Naive thymus-derived CD4-positive, alpha-beta T cell (primary cell): Measurements from ENCODE around the gene GPC3. TPM values are rescaled to one million over a fixed set of nuclear protein-coding genes. Genes with fewer than 3 reads are reported as not detected.

Source experiments
- ATAC-seq: fragments of 150-1000 bp; cut with Tn5 transposase; 2 replicates; pipeline ENCODE4 v1.10.0; 2021; ENCODE audit warnings: mild to moderate bottlenecking, moderate library complexity
- CTCF ChIA-PET: fragments of 350-600 bp; sonication (Branson Sonifier 250); formaldehyde crosslinking; loops from one replicate; lab custom pipeline; 2021; ENCODE audit warnings: antibody characterized with exemption; lab: Charles Lee
- POLR2A ChIA-PET: fragments of 350-600 bp; sonication (Branson Sonifier 250); formaldehyde crosslinking; loops from one replicate; lab custom pipeline; 2021; ENCODE audit warnings: antibody characterized with exemption, inconsistent platforms; lab: Charles Lee
- DNase-seq, 9 donors: peaks; one replicate each; pipeline versions ENCODE4 v3.0.0 to v3.0.0-alpha.2; 2020 to 2022; ENCODE audit warnings: mixed read lengths in 1 of 9
- H3K27ac ChIP-seq: one replicate; pipeline ENCODE4 v1.7.0; 2013; ENCODE audit warnings: mild to moderate bottlenecking, low read depth, low read length, moderate library complexity
- H3K27me3 ChIP-seq, 2 donors: one replicate each; pipeline ENCODE4 v1.7.0; 2013; ENCODE audit warnings: low read length in 2 of 2, mild to moderate bottlenecking in 2 of 2, moderate library complexity in 2 of 2; ENCODE audit not compliant: control insufficient read depth in 2 of 2, insufficient read depth in 2 of 2
- H3K36me3 ChIP-seq, 3 experiments: 1 replicate in 2 of 3; 2 replicates in 1 of 3; pipeline ENCODE4 v1.7.0; 2013; ENCODE audit warnings: low read length in 3 of 3, mild to moderate bottlenecking in 3 of 3, moderate library complexity in 1 of 3; ENCODE audit not compliant: insufficient read depth in 3 of 3, control insufficient read depth in 2 of 3
- H3K4me1 ChIP-seq, 2 donors: one replicate each; pipeline ENCODE4 v1.7.0; 2013; ENCODE audit warnings: low read length in 2 of 2, mild to moderate bottlenecking in 2 of 2, moderate library complexity in 1 of 2; ENCODE audit not compliant: control insufficient read depth in 2 of 2, insufficient read depth in 2 of 2
- H3K4me3 ChIP-seq: 2 replicates; pipeline ENCODE4 v1.7.0; 2013; ENCODE audit warnings: mild to moderate bottlenecking, low read length
- H3K9me3 ChIP-seq, 3 experiments: 1 replicate in 2 of 3; 2 replicates in 1 of 3; pipeline ENCODE4 v1.7.0; 2013; ENCODE audit warnings: low read length in 3 of 3; ENCODE audit not compliant: control insufficient read depth in 2 of 3
- H3K27ac Mint-ChIP-seq, 9 donors: one replicate each; pipeline ENCODE4 v1.8.0; 2020 to 2022; ENCODE audit warnings: mixed read lengths in 9 of 9, mild to moderate bottlenecking in 8 of 9, moderate library complexity in 5 of 9, inconsistent platforms in 2 of 9
- H3K27me3 Mint-ChIP-seq, 5 donors: one replicate each; pipeline ENCODE4 v1.8.0; 2021 to 2022; ENCODE audit warnings: mixed read lengths in 5 of 5, mild to moderate bottlenecking in 1 of 5
- H3K36me3 Mint-ChIP-seq, 5 donors: one replicate each; pipeline ENCODE4 v1.8.0; 2020 to 2022; ENCODE audit warnings: mixed read lengths in 5 of 5, mild to moderate bottlenecking in 3 of 5, inconsistent platforms in 1 of 5
- H3K4me1 Mint-ChIP-seq, 7 donors: one replicate each; pipeline ENCODE4 v1.8.0; 2020 to 2022; ENCODE audit warnings: mixed read lengths in 7 of 7, mild to moderate bottlenecking in 3 of 7, inconsistent platforms in 1 of 7
- H3K4me3 Mint-ChIP-seq, 10 donors: one replicate each; pipeline ENCODE4 v1.8.0; 2020 to 2022; ENCODE audit warnings: mild to moderate bottlenecking in 10 of 10, mixed read lengths in 10 of 10, moderate library complexity in 6 of 10, inconsistent platforms in 2 of 10
- H3K9me3 Mint-ChIP-seq, 11 donors: one replicate each; pipeline ENCODE4 v1.8.0; 2020 to 2022; ENCODE audit warnings: mixed read lengths in 11 of 11, mild to moderate bottlenecking in 4 of 11, inconsistent platforms in 1 of 11, moderate library complexity in 1 of 11
- intact Hi-C, 2 donors: fragments of 100-400 bp; cut with micrococcal nuclease; formaldehyde crosslinking; loops; one replicate each; pipeline ENCODE4 v1.15.1; 2023
- polyA plus RNA-seq, 2 donors: library from polyadenylated mRNA; unstranded; fragments of 300-500 nt; fragmentation: Illumina TruSeq; gene quantifications; one replicate each; pipeline ENCODE4 v1.2.3, GENCODE V29; 2021
- total RNA-seq, 6 experiments: library from RNA in 5 of 6; stranded (reverse) in 5 of 6; gene quantifications; 1 replicate in 5 of 6; 2 replicates in 1 of 6; pipeline ENCODE4 v1.2.3 and lab custom pipeline; 2021 to 2026

Gene GPC3
- total and polyA plus RNA-seq, 7 experiments from 2014 or later: 0.24 to 6.0 (median 0.65) TPM

DNA sequence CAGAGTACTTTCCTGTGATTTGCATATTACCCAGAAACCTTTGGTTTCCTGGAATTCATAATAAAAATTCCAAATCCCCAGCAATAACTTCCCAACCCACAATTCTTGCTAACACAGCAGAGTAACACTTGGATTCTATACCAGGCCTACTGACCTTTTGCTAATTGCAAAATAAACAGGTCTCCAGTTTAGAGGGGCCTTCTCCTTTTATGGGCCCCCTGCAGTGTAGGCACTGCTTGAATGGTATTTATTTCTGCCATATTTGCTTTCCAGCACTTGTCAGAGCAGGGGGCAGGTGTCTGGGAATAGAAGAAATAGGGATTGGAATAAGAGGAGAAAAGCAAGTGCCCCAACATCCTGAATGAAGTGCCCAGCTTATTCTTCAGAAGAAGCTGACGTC is 25.3 kb upstream of the GPC3 start:
- DNase-seq (no peak), ATAC-seq (no peak)
- H3K27me3 Mint-ChIP-seq: no peaks in the 10 kb centered on the region
- no peaks in the 10 kb centered on the region for H3K36me3 Mint-ChIP-seq
- Histone ChIP-seq H3K9me3 (no peaks in the 10 kb centered on the region), H3K27ac (no peak overlapping the region), H3K4me1 (no peaks in the 10 kb centered on the region), H3K36me3 (no peaks in the 10 kb centered on the region), H3K27me3 (no peaks in the 10 kb centered on the region), H3K4me3 (no peak overlapping the region)
- H3K4me3 Mint-ChIP-seq: no peak overlapping the region
- H3K27ac Mint-ChIP-seq: no peak overlapping the region
- intact Hi-C loops: no loop called here
- ChIA-PET POLR2A (no interaction called here), CTCF (no interaction called here)
- no peaks in the 10 kb centered on the region for H3K9me3 Mint-ChIP-seq
- H3K4me1 Mint-ChIP-seq: peaks cover 0 to 4% (median 0%) of the 10 kb centered on the region in 7 donors

DNA sequence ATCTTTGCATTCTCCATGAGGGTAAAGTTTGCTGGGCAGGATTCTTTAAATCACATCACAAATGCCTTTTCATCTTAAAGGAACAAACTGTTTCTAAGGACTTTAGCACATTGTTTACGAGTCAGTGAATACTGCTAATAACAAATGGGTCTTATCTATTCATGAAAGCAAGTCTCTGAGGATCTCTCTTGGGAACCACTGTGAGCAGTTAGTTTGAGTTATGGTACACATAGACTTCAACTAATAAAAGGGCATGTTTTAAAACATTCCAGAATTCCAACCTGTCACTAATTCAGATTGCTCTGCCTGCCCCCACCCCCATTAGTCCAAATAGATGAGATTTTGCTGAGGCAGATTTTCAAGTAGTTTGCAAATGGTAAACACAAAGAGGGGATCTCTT is 22.3 kb upstream of the GPC3 start:
- H3K36me3 ChIP-seq: no peaks in the 10 kb centered on the region
- no peak for DNase-seq
- CTCF ChIA-PET: interaction anchor here (1.1 kb wide), 1 partner anchor 19 kb away, joined by 4 read pairs; no protein-coding TSS in a partner anchor
- Mint-ChIP-seq H3K36me3 (no peaks in the 10 kb centered on the region), H3K4me3 (no peak overlapping the region), H3K27me3 (no peaks in the 10 kb centered on the region), H3K9me3 (peaks cover 0 to 1% (median 0%) of the 10 kb centered on the region in 11 donors), H3K4me1 (peaks cover 0 to 4% (median 0%) of the 10 kb centered on the region in 7 donors), H3K27ac (no peak overlapping the region)
- POLR2A ChIA-PET: no interaction called here
- H3K4me1 ChIP-seq: no peaks in the 10 kb centered on the region
- intact Hi-C loops: no loop called here
- ATAC-seq: no peak
- no peaks in the 10 kb centered on the region for H3K9me3 ChIP-seq
- H3K27ac ChIP-seq: no peak overlapping the region
- H3K27me3 ChIP-seq: no peaks in the 10 kb centered on the region
- no peak overlapping the region for H3K4me3 ChIP-seq

DNA sequence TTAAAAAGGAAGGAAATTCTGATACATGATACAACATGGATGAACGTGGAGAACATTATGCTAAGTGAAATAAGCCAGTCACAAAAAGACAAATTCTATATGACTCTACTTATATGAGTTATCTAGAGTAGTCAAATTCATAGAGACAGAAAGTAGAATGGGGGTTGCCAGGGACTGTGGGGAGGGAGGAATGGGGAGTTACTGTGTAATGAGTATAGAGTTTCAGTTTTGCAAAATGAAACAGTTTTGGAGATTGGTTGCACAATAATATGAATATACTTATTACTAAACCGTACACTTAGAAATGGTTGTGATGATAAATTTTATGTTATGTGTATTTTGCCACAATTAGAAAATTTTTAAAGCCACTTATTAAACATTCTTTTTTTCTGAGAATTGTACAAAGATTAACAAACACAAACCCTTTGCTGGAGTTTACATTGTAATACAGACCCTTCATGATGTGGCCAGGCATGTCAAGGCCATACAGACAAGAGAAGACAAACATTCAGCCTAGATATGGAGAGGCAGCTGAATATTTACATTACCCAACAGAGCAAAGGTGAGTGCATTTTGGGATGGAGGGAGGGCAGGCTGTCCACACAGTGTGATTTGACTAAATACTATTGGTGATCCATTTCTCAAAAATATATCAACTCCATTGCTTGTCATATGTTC is 21.2 kb upstream of the GPC3 start:
- Mint-ChIP-seq H3K27me3 (no peaks in the 10 kb centered on the region), H3K36me3 (no peaks in the 10 kb centered on the region)
- intact Hi-C loops: no loop called here

DNA sequence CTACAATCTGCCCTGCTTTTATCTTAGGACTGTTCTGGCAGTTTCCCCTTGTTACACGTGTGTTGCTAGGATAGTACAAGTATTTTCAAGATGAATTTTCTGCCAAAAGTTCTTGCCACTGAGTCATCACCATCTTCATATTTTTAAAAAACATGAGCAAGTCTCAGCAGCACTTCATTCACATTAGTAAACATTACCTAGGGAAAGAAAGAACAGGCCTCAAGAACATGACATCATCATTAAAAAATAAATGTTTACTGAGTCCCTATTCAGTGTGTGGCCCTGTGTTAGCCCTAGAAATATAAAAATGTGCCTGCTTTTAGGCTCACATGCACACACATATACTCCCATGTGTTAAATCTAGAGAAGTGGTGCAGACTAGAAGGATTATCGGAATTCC is 18.7 kb upstream of the GPC3 start:
- Mint-ChIP-seq H3K4me3 (no peak overlapping the region), H3K9me3 (peaks cover 0 to 1% (median 0%) of the 10 kb centered on the region in 11 donors), H3K27ac (no peak overlapping the region), H3K36me3 (no peaks in the 10 kb centered on the region), H3K4me1 (peaks cover 0 to 4% (median 0%) of the 10 kb centered on the region in 7 donors), H3K27me3 (peaks cover 0 to 2% (median 0%) of the 10 kb centered on the region in 5 donors)
- no peaks in the 10 kb centered on the region for H3K36me3 ChIP-seq
- H3K9me3 ChIP-seq: no peaks in the 10 kb centered on the region
- no peak for DNase-seq
- H3K27ac ChIP-seq: no peak overlapping the region
- POLR2A ChIA-PET: no interaction called here
- H3K4me3 ChIP-seq: no peak overlapping the region
- no peaks in the 10 kb centered on the region for H3K27me3 ChIP-seq
- ATAC-seq: no peak
- CTCF ChIA-PET: no interaction called here
- intact Hi-C loops: no loop called here
- no peaks in the 10 kb centered on the region for H3K4me1 ChIP-seq

More for the DNA sequence above, 21.2 kb upstream of the GPC3 start:
- Histone ChIP-seq H3K4me3 (no peak overlapping the region), H3K9me3 (no peaks in the 10 kb centered on the region), H3K27ac (no peak overlapping the region), H3K36me3 (no peaks in the 10 kb centered on the region), H3K4me1 (no peaks in the 10 kb centered on the region), H3K27me3 (no peaks in the 10 kb centered on the region)
- DNase-seq (no peak), ATAC-seq (no peak)
- Mint-ChIP-seq H3K4me3 (no peak overlapping the region), H3K9me3 (peaks cover 0 to 1% (median 0%) of the 10 kb centered on the region in 11 donors), H3K4me1 (peaks cover 0 to 4% (median 0%) of the 10 kb centered on the region in 7 donors), H3K27ac (no peak overlapping the region)
- ChIA-PET POLR2A (no interaction called here), CTCF (interaction anchor here (1.1 kb wide), 1 partner anchor 20 kb away, joined by 4 read pairs; no protein-coding TSS in a partner anchor)

DNA sequence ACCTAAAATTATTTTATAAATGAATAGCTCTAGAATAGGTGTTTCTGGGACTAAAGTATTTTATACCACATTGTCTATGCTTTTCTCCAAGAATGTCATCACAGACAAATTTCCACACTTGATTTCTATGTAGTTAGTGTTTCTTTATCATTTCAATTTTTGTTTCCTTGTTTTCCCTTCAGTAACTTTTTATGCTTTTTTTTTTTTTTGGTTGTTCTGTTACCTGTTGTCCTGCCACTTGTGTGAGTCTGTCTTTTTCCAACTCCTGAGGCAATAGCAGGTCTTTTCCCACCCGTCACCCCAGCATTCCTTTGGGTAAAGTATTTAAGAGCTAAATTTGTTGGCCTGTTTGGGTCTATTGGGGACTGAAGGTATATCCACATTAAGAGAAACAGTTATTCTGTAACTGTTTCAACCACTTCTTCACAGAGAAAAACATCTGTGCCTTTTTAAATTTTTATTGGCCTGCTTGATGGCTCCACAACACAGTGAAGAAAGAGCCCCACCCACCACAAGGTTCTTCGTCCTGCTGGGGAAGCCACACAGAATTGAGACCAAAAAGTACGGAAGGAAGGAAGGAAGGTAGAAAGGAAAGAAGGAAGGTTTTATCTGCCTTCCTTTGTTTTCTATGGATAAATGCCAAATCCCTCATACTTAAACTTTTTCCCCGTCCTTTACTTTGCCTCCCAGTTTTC is 17.7 kb upstream of the GPC3 start:
- intact Hi-C loops: no loop called here
- CTCF ChIA-PET: no interaction called here
- Mint-ChIP-seq H3K27me3 (peaks cover 0 to 2% (median 0%) of the 10 kb centered on the region in 5 donors), H3K36me3 (no peaks in the 10 kb centered on the region), H3K4me1 (peaks cover 0 to 4% (median 0%) of the 10 kb centered on the region in 7 donors), H3K27ac (no peak overlapping the region), H3K9me3 (peaks cover 0 to 1% (median 0%) of the 10 kb centered on the region in 11 donors), H3K4me3 (no peak overlapping the region)
- DNase-seq (no peak), ATAC-seq (no peak)
- Histone ChIP-seq H3K4me3 (no peak overlapping the region), H3K27ac (no peak overlapping the region), H3K9me3 (no peaks in the 10 kb centered on the region), H3K27me3 (no peaks in the 10 kb centered on the region), H3K36me3 (no peaks in the 10 kb centered on the region), H3K4me1 (no peaks in the 10 kb centered on the region)
- POLR2A ChIA-PET: no interaction called here

DNA sequence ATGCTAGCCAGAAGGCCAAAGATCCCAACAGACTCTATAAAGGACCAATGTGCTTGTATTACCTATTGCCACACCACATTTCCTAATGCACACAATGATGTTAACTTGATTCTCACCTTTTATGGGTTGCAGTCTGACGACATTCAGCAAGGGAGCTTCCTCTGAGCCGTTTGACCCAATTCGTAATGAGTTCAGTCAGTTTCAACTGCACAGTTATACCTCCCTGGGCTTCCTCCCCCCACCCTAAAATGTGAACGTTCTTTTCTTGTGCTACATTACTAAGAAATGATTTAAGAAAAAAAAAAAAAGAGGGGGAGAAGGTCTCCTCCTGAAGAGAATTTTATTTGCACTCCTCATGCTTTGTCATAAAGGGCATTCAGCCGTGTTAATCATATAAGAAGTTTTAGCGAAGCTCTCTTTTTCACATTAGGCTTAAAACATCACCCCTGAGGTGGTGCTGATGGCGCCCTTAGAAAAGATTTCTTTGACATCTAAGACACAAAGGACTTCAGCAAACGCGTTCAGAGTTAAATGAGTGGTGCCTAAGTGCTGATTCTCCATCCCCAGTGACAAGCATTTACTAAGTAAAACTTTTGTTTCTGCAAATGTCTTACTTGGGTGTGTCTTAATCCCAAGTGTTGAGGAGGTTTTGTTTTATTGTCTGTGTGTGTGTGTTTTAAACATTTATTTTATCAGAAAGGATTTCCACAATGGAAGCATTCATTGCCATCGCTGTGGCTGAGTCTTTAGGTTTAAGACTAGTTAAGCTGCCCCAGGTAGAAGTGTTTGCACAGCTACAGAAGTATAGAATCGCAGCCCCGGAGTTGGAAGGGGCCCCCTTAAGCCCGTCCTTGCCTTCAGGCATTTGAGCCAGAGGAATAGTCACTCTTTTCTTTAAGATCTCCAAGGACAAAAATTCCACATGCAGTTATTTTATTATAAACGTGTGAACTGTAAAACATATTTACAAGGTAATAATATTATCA is 15.2 kb upstream of the GPC3 start:
- Mint-ChIP-seq H3K4me3 (no peak overlapping the region), H3K36me3 (no peaks in the 10 kb centered on the region), H3K4me1 (peaks cover 0 to 4% (median 0%) of the 10 kb centered on the region in 7 donors), H3K27me3 (peaks cover 0 to 14% (median 0%) of the 10 kb centered on the region in 5 donors), H3K9me3 (peaks cover 0 to 1% (median 0%) of the 10 kb centered on the region in 11 donors), H3K27ac (no peak overlapping the region)
- Histone ChIP-seq H3K9me3 (no peaks in the 10 kb centered on the region), H3K27ac (no peak overlapping the region), H3K4me1 (no peaks in the 10 kb centered on the region), H3K4me3 (no peak overlapping the region), H3K36me3 (no peaks in the 10 kb centered on the region), H3K27me3 (no peaks in the 10 kb centered on the region)
- ChIA-PET POLR2A (interaction anchor here (0.5 kb wide), 1 partner anchor 184 kb away, joined by 3 read pairs; no protein-coding TSS in a partner anchor), CTCF (interaction anchor here (0.6 kb wide), 1 partner anchor 14 kb away, joined by 4 read pairs; no protein-coding TSS in a partner anchor)
- ATAC-seq (no peak), DNase-seq (no peak)
- intact Hi-C loops: no loop called here
